ENCODE measurements around the gene GNLY.
A peak's percentile ranks its signal among the peaks of the same experiment; 100 is the strongest.

The GNLY gene

GRCh38 chr2:85727798-85728197 lies 33.6 kb downstream of the GNLY start:
- DNase-seq (ENCODE audit: low read depth, low spot score) = no peak

GRCh38 chr2:85728342-85728741 lies 34.2 kb downstream of the GNLY start:
- no peak for DNase-seq (ENCODE audit: low read depth, low spot score)

GRCh38 chr2:85728883-85729824 lies 35.0 kb downstream of the GNLY start:
- DNase-seq (ENCODE audit: low read depth, low spot score) = peak; percentile 33

- no peak for DNase-seq (ENCODE audit: low read depth, low spot score)
Measured at GRCh38 chr2:85729825-85730510, 35.8 kb downstream of the GNLY start.

GRCh38 chr2:85730686-85731230 lies 36.6 kb downstream of the GNLY start:
- no peak for DNase-seq (ENCODE audit: low read depth, low spot score)

GRCh38 chr2:85731606-85732005 lies 37.4 kb downstream of the GNLY start:
- no peak for DNase-seq (ENCODE audit: low read depth, low spot score)

- DNase-seq (ENCODE audit: low read depth, low spot score) = no peak
Measured at GRCh38 chr2:85732467-85733120, 38.4 kb downstream of the GNLY start.

GRCh38 chr2:85733121-85733960 lies 39.2 kb downstream of the GNLY start:
- no peak for DNase-seq (ENCODE audit: low read depth, low spot score)

- DNase-seq (ENCODE audit: low read depth, low spot score) = no peak
Measured at GRCh38 chr2:85734015-85734414, 39.9 kb downstream of the GNLY start.

GRCh38 chr2:85734942-85735608 lies 40.9 kb downstream of the GNLY start:
- DNase-seq (ENCODE audit: low read depth, low spot score) = no peak

- no peak for DNase-seq (ENCODE audit: low read depth, low spot score)
Measured at GRCh38 chr2:85735691-85736090, 41.5 kb downstream of the GNLY start.

GRCh38 chr2:85736456-85737355 lies 42.5 kb downstream of the GNLY start:
- DNase-seq (ENCODE audit: low read depth, low spot score) = no peak

GRCh38 chr2:85737481-85737880 lies 43.3 kb downstream of the GNLY start:
- DNase-seq (ENCODE audit: low read depth, low spot score) = no peak

- DNase-seq (ENCODE audit: low read depth, low spot score) = no peak
Measured at GRCh38 chr2:85737961-85738360, 43.8 kb downstream of the GNLY start.

- no peak for DNase-seq (ENCODE audit: low read depth, low spot score)
Measured at GRCh38 chr2:85740193-85740592, 46.0 kb downstream of the GNLY start.

GRCh38 chr2:85741211-85741832 lies 47.2 kb downstream of the GNLY start:
- DNase-seq (ENCODE audit: low read depth, low spot score) = no peak

GRCh38 chr2:85741833-85742455 lies 47.8 kb downstream of the GNLY start:
- DNase-seq (ENCODE audit: low read depth, low spot score) = no peak

- DNase-seq (ENCODE audit: low read depth, low spot score) = no peak
Measured at GRCh38 chr2:85743304-85743978, 49.3 kb downstream of the GNLY start.
